Activated CD8-positive, alpha-beta memory T cell treated with anti-CD3 and anti-CD28 coated beads, Interleukin-2, amount 10 ng/mL, durations not matched to agents 7 days and 5 days (primary cell): ENCODE data around the gene FYB1. TPM values are rescaled to one million over a fixed set of nuclear protein-coding genes. Genes with fewer than 3 reads are reported as not detected.

Experiments
- ATAC-seq: fragments of 150-1000 bp; cut with Tn5 transposase; one replicate; pipeline ENCODE4 v1.10.0; 2021; ENCODE audit warnings: moderate library complexity
- CTCF ChIA-PET: fragments of 350-600 bp; sonication (Branson Sonifier 250); formaldehyde crosslinking; loops from one replicate; lab custom pipeline; 2021; ENCODE audit warnings: antibody characterized with exemption; lab: Charles Lee
- DNase-seq: peaks from one replicate; pipeline ENCODE4 v3.0.0-alpha.2; 2020
- H3K27ac Mint-ChIP-seq: one replicate; pipeline ENCODE4 v1.8.0; 2021; ENCODE audit warnings: mild to moderate bottlenecking, mixed read lengths
- H3K27me3 Mint-ChIP-seq: one replicate; pipeline ENCODE4 v1.8.0; 2021; ENCODE audit warnings: mixed read lengths
- H3K36me3 Mint-ChIP-seq: one replicate; pipeline ENCODE4 v1.8.0; 2021; ENCODE audit warnings: mild to moderate bottlenecking, mixed read lengths
- H3K4me1 Mint-ChIP-seq: one replicate; pipeline ENCODE4 v1.8.0; 2021; ENCODE audit warnings: mixed read lengths
- H3K4me3 Mint-ChIP-seq: one replicate; pipeline ENCODE4 v1.8.0; 2021; ENCODE audit warnings: mild to moderate bottlenecking, moderate library complexity, mixed read lengths
- H3K9me3 Mint-ChIP-seq: one replicate; pipeline ENCODE4 v1.8.0; 2022; ENCODE audit warnings: low read depth, mixed read lengths
- total RNA-seq, 2 experiments: library from RNA; stranded (reverse); gene quantifications; one replicate each; pipeline ENCODE4 v1.2.3, GENCODE V29; 2021

Gene FYB1
- total RNA-seq, 2 experiments from 2014 or later = 198 to 270 TPM

DNA sequence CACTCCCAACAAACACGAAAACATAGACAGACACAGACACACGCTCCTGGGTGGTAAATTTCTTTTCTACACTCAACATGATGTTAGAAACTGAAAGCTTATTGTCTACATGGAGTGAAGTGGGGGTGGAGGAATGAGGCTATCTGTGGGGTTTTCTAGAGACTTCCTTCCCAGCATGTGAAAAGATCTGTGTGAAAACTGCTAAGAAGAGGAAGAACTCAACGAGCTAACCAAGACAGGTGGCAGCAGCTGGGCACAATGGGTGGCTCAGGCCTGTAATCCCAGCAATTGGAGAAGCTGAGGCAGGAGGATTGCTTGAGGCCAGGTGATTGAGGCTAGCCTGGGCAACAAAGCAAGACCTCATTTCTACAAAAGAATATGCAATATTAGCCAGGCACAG lies 7.6 kb downstream of the FYB1 start:
- H3K27me3 Mint-ChIP-seq = no peaks in the 10 kb centered on the region
- CTCF ChIA-PET = interaction anchor here (1.0 to 3.8 kb wide), 14 partner anchors 9 to 71 kb away, joined by 3 to 29 read pairs (median 8); partner anchors contain the start of gene FYB1
- peak overlapping the region; percentile 66 for H3K4me3 Mint-ChIP-seq
- H3K9me3 Mint-ChIP-seq = no peaks in the 10 kb centered on the region
- DNase-seq = peak; percentile 54
- H3K36me3 Mint-ChIP-seq = no peaks in the 10 kb centered on the region
- ATAC-seq = peak; percentile 10
- H3K4me1 Mint-ChIP-seq = peaks cover 90% of the 10 kb centered on the region
- H3K27ac Mint-ChIP-seq = peak overlapping the region; percentile 95

DNA sequence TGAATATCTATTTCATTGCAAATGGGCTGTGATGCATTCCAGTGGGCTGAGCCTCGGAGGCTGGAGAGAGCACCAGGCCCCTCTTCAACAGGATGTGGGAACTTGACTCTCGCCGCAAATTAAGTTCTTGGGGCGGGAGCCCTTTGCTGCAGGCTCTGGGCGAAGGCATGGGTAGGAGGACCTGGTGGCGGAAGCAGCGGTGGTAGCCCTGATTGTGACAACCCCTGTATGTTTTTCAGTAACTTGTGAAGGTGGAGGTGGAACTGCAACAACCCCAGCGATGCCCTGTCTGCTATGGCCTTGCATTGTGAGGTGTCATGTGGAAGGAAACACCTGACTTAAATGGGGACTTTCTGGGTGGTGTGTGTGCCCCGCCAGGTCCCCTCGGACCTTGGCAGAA lies 9.4 kb downstream of the FYB1 start:
- DNase-seq = peak; percentile 95

DNA sequence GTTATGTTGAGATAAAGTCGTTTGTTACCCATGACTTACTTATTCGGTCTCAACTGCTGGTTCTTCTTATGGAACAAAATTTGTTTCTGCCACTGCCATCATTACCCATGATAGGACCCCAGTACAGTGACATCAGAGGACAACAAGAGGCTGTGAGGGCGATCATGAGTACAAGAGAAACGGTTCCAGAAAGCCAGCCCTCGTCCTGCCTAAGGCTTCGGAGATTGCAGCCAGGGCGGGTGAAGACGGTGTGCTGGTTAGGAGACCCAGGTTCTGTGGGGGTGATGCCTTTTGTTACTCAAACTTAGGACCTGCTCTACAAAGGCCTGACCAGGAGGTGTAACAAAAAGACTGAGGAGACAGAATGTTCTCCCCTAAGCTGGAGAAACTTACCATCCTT lies 10.9 kb downstream of the FYB1 start:
- peaks cover 91% of the 10 kb centered on the region for H3K4me1 Mint-ChIP-seq
- H3K27me3 Mint-ChIP-seq = no peaks in the 10 kb centered on the region
- CTCF ChIA-PET = interaction anchor here (0.9 to 1.2 kb wide), 2 partner anchors 11 to 33 kb away, joined by 3 read pairs; no protein-coding TSS in a partner anchor
- DNase-seq (peak; percentile 78), ATAC-seq (peak; percentile 34)
- no peaks in the 10 kb centered on the region for H3K9me3 Mint-ChIP-seq
- peak overlapping the region; percentile 95 for H3K27ac Mint-ChIP-seq
- peaks cover 1% of the 10 kb centered on the region for H3K36me3 Mint-ChIP-seq
- peak overlapping the region; percentile 66 for H3K4me3 Mint-ChIP-seq

More for the DNA sequence above, 9.4 kb downstream of the FYB1 start:
- no peaks in the 10 kb centered on the region for H3K27me3 Mint-ChIP-seq
- no peaks in the 10 kb centered on the region for H3K36me3 Mint-ChIP-seq
- peaks cover 91% of the 10 kb centered on the region for H3K4me1 Mint-ChIP-seq
- H3K27ac Mint-ChIP-seq = peak overlapping the region; percentile 95
- peak overlapping the region; percentile 66 for H3K4me3 Mint-ChIP-seq
- peak; percentile 75 for ATAC-seq
- CTCF ChIA-PET = interaction anchor here (1.2 to 3.7 kb wide), 7 partner anchors 9 to 73 kb away, joined by 3 to 20 read pairs (median 10); partner anchors contain the start of gene FYB1
- H3K9me3 Mint-ChIP-seq = no peaks in the 10 kb centered on the region

DNA sequence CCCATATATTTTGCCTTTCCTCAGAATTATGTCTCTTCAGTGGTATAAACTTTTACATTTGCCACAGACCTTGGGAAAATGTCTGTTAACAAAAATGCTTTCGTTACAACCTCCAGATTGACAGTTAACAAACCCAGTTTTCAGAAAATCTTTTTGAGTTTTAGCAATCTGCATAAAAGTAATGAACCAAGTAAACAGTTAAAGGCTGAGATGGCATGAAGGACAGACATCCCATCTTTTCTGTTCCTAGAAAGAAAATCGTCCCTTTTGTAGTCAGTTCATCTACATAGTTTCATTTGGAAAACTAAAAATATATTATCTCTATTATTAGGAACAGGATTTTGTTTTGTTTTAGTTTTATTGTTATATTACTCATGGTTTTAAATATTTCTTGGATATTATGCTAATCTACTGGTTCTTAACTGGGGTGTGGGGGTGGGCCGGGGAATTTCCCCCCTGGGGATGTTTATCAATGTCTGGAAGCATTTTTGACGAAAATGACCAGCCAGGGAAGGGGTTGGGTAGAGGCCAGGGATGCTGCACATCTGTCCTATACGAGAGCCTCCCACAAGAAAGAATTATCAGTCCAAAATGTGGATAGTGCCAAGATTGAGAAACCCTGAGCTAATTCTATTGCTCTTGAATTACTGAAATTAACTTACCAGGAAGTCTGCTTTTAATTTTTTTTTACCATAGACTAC lies 11.9 kb downstream of the FYB1 start:
- Mint-ChIP-seq H3K4me3 (peak overlapping the region; percentile 66), H3K9me3 (no peaks in the 10 kb centered on the region), H3K27me3 (no peaks in the 10 kb centered on the region), H3K27ac (peak overlapping the region; percentile 95), H3K4me1 (peaks cover 85% of the 10 kb centered on the region), H3K36me3 (peaks cover 3% of the 10 kb centered on the region)
- no peak for DNase-seq
- CTCF ChIA-PET = interaction anchor here (1.0 kb wide), 1 partner anchor 25 kb away, joined by 4 read pairs; no protein-coding TSS in a partner anchor
- ATAC-seq = no peak

DNA sequence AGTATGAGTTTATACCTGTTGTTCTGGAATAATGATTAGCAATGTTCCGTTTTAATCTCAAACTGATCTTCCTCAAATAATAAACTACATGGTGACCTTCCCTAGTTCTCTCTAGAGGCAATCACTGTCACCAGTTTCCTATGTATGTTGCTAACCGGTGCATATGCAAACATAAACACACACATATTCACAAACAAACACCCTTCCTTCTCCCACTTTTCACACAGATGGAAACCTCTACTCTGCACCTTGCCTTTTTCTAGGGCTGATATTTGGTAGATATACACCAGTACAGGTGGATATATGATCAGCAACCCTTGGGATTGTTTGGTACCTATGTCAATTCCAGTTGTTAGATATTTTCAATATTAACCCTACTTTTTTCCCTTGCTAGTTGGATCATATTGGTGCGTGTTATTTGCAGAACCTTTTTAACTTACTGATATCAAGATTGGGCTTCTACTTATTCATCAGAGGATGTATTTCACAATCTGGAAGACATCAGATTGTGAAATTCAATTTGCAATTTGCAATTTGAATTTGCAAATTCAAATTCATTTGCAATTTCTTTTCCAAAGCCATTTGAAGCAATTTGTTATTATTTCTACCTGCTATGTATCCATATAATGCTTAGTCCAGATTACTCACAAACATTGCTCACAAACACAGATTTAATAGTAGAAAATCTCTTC lies 12.6 kb downstream of the FYB1 start:
- Mint-ChIP-seq H3K4me3 (peak overlapping the region; percentile 66), H3K9me3 (no peaks in the 10 kb centered on the region), H3K27me3 (no peaks in the 10 kb centered on the region), H3K36me3 (peaks cover 8% of the 10 kb centered on the region), H3K4me1 (peaks cover 79% of the 10 kb centered on the region), H3K27ac (peak overlapping the region; percentile 71)
- DNase-seq (no peak), ATAC-seq (no peak)
- CTCF ChIA-PET = interaction anchor here (2.0 kb wide), 1 partner anchor 10 kb away, joined by 10 read pairs; no protein-coding TSS in a partner anchor

DNA sequence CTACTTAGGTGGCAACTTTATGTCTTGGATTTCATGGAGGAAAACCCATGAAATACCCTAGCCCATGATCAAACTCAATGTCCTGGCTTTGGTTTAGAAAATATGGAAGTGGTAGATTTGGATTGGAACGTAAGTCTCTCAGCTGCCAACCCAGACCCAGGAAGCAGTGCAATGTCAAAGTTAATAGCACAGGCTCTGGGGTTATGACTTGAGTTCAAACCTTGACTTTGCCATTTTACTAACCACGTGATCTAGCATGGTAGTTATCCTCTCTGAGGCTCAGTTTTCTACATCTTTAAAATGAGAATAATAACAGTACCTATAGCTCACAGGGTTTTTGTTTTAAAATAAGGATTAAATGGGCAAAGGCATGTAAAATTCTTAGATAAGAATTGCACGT lies 13.8 kb downstream of the FYB1 start:
- H3K36me3 Mint-ChIP-seq = peaks cover 18% of the 10 kb centered on the region
- ATAC-seq = no peak
- DNase-seq = no peak
- peaks cover 69% of the 10 kb centered on the region for H3K4me1 Mint-ChIP-seq
- peak overlapping the region; percentile 97 for H3K4me3 Mint-ChIP-seq
- no peaks in the 10 kb centered on the region for H3K27me3 Mint-ChIP-seq
- peak overlapping the region; percentile 95 for H3K27ac Mint-ChIP-seq
- no peaks in the 10 kb centered on the region for H3K9me3 Mint-ChIP-seq
- CTCF ChIA-PET = interaction anchor here (1.0 to 2.0 kb wide), 4 partner anchors 11 to 77 kb away, joined by 3 to 10 read pairs (median 6); no protein-coding TSS in a partner anchor

DNA sequence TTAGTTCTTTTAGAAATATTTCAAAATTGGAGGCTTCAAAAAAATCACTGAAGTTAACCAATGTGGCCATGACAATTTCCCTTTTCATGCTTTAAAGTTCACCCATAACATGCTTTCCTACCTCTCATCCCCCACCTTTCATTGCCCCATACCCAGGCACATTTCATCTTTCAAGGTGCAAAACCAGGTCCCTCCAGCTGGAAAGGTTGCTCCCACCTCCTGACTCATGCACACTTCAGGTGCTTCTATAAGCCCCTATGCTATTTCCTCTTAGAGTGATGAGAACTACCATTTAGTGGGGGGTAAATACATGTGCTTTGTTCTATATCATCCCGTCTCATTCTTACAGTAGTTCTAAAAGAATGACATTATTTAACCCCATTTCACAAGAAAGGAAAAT lies 15.4 kb downstream of the FYB1 start:
- peaks cover 33% of the 10 kb centered on the region for H3K36me3 Mint-ChIP-seq
- ATAC-seq (no peak), DNase-seq (no peak)
- peak overlapping the region; percentile 97 for H3K4me3 Mint-ChIP-seq
- CTCF ChIA-PET = interaction anchor here (5.7 kb wide), 1 partner anchor 13 kb away, joined by 42 read pairs; no protein-coding TSS in a partner anchor
- H3K9me3 Mint-ChIP-seq = no peaks in the 10 kb centered on the region
- H3K4me1 Mint-ChIP-seq = peaks cover 54% of the 10 kb centered on the region
- peak overlapping the region; percentile 95 for H3K27ac Mint-ChIP-seq
- no peaks in the 10 kb centered on the region for H3K27me3 Mint-ChIP-seq

DNA sequence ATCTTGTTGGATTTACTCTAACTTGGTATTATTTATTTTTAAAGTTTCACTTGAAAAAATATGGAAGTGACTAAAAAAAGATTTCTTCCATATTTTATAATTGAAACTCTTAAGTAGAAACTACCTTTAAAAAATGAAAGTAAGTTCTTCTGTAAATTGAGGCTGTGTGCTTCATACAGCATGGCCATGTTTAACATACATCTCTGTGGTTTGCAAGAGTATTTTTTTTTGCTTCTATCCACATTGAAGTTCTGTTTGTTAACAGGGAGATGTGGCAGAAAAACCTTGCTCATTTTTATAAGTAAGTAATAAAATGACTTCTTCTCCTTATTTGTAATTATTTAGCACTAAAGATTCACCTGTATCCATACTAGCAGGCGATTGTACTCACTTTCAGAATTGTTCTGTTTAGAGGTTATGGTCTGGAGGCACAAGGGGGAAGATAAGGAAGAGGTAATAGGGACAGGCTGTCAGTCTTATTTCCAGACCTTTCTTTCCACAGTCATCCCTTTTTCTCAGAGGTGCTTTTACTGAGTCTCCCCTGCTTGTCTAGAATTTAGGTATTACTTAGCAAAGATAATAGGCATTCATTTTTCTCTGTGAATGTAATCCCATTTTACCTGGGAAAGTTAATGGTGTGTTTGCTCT lies 16.0 kb downstream of the FYB1 start:
- ATAC-seq = peak; percentile 17
- H3K9me3 Mint-ChIP-seq = no peaks in the 10 kb centered on the region
- H3K27ac Mint-ChIP-seq = peak overlapping the region; percentile 95
- H3K36me3 Mint-ChIP-seq = peaks cover 34% of the 10 kb centered on the region
- H3K27me3 Mint-ChIP-seq = no peaks in the 10 kb centered on the region
- peaks cover 48% of the 10 kb centered on the region for H3K4me1 Mint-ChIP-seq
- peak overlapping the region; percentile 97 for H3K4me3 Mint-ChIP-seq
- no peak for DNase-seq
- CTCF ChIA-PET = interaction anchor here (0.8 to 5.7 kb wide), 7 partner anchors 8 to 80 kb away, joined by 3 to 51 read pairs (median 9); no protein-coding TSS in a partner anchor

DNA sequence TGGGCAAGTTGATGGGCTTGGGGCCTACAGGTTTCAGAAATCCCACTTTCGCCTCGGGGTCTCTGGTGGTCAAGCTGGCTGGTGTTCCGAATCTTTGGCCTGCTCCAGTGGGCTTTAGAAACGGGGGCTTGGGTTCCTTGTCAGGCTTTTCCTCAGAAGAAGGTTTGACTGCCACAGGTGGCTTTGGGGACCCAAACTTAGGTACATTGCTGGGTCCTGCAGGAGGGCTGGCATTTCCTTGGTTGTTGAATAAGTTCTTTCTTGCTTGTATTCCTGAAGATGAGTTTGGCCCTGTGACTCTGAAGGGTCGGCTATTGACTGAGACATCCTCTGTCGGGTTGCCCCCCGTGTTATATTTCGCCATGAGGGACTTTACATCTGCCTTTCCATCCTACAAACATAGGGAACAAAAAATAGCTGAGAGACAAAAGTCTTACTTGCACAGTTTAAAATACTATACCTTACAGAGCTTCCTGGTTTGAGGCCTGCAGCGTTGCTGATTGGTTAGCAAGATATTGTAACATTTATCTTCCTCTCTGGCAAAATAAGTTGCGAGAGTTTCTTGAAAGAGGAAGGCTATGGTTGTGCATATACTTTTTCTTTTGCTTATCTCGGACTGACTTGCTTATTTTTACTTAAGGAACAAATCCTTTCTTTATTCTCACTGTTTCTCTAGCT lies 16.6 kb downstream of the FYB1 start:
- Mint-ChIP-seq H3K36me3 (peaks cover 37% of the 10 kb centered on the region), H3K27me3 (no peaks in the 10 kb centered on the region), H3K9me3 (no peaks in the 10 kb centered on the region), H3K4me3 (peak overlapping the region; percentile 97), H3K27ac (peak overlapping the region; percentile 95), H3K4me1 (peaks cover 43% of the 10 kb centered on the region)
- ATAC-seq (peak; percentile 55), DNase-seq (peak; percentile 68)
- CTCF ChIA-PET = interaction anchor here (0.8 to 5.7 kb wide), 9 partner anchors 8 to 80 kb away, joined by 3 to 51 read pairs (median 9); no protein-coding TSS in a partner anchor

DNA sequence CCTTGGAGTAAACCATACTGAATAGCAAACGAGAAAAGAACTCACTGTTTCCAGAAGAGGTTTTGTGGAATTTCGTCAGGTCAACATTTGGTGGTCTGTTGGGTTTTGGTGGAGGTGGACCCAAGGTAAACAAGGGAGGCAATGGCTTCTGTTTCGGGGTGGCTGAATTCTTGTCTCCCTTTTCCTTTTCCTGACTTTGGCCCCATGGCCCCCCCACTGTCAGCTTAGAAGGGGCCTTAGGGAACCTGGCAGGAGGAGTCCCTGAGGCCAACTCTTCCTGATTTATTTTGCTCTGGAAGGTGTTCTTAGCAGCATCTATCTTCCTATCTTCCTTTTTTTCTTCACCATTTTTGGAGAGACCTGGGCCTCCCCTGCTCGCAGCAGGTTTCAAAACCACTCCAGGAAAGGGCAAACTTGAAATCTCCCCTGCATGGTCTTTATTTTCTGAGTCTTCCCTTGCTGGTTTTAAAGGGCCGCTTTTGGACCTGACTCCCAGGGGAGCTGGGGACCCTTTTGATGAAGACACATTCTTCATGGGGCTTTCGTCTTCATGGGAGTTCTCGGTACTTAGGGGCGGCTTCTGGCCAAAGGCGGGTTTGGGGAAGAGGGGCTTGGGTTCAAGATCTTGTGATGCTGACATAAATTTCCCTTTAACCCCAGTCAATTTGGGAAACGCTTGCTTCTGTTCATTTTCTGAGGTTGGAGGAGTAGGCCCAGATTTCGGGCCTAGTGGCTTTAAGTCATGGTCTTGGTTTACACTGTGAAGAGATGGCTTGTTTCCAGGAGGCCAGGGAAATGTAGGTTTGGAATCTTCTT lies 17.4 kb downstream of the FYB1 start:
- Mint-ChIP-seq H3K27me3 (no peaks in the 10 kb centered on the region), H3K9me3 (no peaks in the 10 kb centered on the region), H3K4me3 (peak overlapping the region; percentile 97), H3K36me3 (peaks cover 40% of the 10 kb centered on the region), H3K4me1 (peaks cover 41% of the 10 kb centered on the region), H3K27ac (peak overlapping the region; percentile 95)
- CTCF ChIA-PET = interaction anchor here (0.8 to 5.7 kb wide), 16 partner anchors 9 to 174 kb away, joined by 3 to 51 read pairs (median 8); no protein-coding TSS in a partner anchor
- ATAC-seq = no peak
- no peak for DNase-seq

DNA sequence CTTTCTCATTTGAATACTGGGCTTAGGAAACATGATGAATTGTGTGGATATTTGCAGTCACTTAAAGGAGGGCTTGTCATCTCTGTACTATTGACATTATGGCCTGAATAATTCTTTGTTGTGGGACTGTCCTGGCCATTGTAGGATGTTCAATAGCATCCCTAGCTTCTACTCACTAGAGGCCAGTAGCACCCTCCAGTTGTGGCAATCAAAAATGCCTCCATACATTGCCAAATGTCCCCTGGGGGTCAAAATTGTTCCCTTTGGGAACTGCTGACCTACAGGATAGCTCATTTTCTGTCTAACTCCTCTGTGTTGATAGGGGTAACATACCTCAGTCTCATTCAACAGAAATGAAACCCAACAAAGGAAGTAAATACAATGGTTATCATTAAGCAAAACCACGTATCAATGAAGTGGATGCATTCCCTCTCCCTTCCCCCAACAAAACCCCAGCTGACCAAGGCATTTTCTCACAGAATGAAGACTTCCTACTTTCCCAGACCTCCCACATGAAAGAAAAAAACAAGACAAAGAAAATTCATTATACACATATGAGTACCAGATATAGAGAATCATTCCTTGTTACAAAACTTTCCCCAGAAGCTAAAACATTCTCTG lies 18.1 kb downstream of the FYB1 start:
- Mint-ChIP-seq H3K9me3 (no peaks in the 10 kb centered on the region), H3K36me3 (peaks cover 46% of the 10 kb centered on the region), H3K4me3 (peak overlapping the region; percentile 97), H3K4me1 (peaks cover 42% of the 10 kb centered on the region), H3K27me3 (no peaks in the 10 kb centered on the region), H3K27ac (peak overlapping the region; percentile 95)
- no peak for DNase-seq
- peak; percentile 18 for ATAC-seq
- CTCF ChIA-PET = interaction anchor here (1.3 to 5.7 kb wide), 16 partner anchors 10 to 175 kb away, joined by 3 to 51 read pairs (median 8); no protein-coding TSS in a partner anchor
